ENCODE results near the gene CDK1.

DNA sequence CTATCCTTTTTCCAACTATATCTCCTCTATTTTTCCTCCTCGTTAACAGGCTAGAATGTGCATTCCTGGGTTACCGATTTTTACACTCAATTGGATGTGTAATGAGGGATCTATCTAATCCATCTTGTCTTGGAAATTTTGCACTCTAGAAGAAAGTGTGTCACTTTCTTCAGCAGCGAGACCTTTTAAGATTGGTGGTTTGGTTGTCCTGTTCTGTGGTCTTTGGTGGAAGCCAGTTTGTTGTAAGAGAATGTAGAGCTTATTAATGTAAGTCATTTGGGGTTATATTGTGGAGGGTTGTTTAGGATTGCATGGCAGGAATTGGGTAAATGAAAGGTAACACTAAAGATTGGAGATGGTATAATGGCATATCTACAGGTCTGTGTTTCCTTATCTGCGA, 16.7 kb downstream of the CDK1 start:
- TF ChIP-seq, protein P1, sequence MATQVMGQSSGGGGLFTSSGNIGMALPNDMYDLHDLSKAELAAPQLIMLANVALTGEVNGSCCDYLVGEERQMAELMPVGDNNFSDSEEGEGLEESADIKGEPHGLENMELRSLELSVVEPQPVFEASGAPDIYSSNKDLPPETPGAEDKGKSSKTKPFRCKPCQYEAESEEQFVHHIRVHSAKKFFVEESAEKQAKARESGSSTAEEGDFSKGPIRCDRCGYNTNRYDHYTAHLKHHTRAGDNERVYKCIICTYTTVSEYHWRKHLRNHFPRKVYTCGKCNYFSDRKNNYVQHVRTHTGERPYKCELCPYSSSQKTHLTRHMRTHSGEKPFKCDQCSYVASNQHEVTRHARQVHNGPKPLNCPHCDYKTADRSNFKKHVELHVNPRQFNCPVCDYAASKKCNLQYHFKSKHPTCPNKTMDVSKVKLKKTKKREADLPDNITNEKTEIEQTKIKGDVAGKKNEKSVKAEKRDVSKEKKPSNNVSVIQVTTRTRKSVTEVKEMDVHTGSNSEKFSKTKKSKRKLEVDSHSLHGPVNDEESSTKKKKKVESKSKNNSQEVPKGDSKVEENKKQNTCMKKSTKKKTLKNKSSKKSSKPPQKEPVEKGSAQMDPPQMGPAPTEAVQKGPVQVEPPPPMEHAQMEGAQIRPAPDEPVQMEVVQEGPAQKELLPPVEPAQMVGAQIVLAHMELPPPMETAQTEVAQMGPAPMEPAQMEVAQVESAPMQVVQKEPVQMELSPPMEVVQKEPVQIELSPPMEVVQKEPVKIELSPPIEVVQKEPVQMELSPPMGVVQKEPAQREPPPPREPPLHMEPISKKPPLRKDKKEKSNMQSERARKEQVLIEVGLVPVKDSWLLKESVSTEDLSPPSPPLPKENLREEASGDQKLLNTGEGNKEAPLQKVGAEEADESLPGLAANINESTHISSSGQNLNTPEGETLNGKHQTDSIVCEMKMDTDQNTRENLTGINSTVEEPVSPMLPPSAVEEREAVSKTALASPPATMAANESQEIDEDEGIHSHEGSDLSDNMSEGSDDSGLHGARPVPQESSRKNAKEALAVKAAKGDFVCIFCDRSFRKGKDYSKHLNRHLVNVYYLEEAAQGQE (IDR thresholded peaks at IDR 0.05; ENCODE audit: insufficient replicate concordance, low read depth): no peak
- TF ChIP-seq, protein P2, sequence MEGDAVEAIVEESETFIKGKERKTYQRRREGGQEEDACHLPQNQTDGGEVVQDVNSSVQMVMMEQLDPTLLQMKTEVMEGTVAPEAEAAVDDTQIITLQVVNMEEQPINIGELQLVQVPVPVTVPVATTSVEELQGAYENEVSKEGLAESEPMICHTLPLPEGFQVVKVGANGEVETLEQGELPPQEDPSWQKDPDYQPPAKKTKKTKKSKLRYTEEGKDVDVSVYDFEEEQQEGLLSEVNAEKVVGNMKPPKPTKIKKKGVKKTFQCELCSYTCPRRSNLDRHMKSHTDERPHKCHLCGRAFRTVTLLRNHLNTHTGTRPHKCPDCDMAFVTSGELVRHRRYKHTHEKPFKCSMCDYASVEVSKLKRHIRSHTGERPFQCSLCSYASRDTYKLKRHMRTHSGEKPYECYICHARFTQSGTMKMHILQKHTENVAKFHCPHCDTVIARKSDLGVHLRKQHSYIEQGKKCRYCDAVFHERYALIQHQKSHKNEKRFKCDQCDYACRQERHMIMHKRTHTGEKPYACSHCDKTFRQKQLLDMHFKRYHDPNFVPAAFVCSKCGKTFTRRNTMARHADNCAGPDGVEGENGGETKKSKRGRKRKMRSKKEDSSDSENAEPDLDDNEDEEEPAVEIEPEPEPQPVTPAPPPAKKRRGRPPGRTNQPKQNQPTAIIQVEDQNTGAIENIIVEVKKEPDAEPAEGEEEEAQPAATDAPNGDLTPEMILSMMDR (IDR thresholded peaks at IDR 0.05; ENCODE audit: insufficient read depth, low read length): no peak

Data from HL-60 (cell line).